H1 (cell line): Measurements from ENCODE around the gene MYO5A. TPM values are rescaled to one million over a fixed set of nuclear protein-coding genes. Genes with fewer than 3 reads are reported as not detected.
A peak's percentile ranks its signal among the peaks of the same experiment; 100 is the strongest.

Source experiments
- CTCF ChIA-PET: fragments of 300-600 bp; sonication (Branson Sonifier 250); formaldehyde crosslinking; loops from one replicate; lab custom pipeline; 2021; ENCODE audit not compliant: partially characterized antibody; lab: Charles Lee
- POLR2A ChIA-PET: fragments of 300-600 bp; sonication (Branson Sonifier 250); formaldehyde crosslinking; loops from one replicate; lab custom pipeline; 2021; ENCODE audit warnings: inconsistent platforms; ENCODE audit not compliant: partially characterized antibody; lab: Charles Lee
- DNase-seq, 2 experiments: peaks; one replicate each; pipeline versions ENCODE4 v3.0.0 to v3.0.0-alpha.2; 2010 to 2022; ENCODE audit warnings: low spot score in 2 of 2, low read depth in 1 of 2, mixed read lengths in 1 of 2
- FAIRE-seq: peaks from 2 replicates; lab custom pipeline; 2011; peaks lifted over from hg19 to GRCh38; lab: Jason Lieb, UNC
- H2AFZ ChIP-seq: 2 replicates; pipeline ENCODE4 v1.8.1; 2012; ENCODE audit warnings: low read length, inconsistent platforms
- H2AK5ac ChIP-seq: 2 replicates; pipeline ENCODE4 v1.6.1; 2013; ENCODE audit warnings: low read depth, low read length
- H2BK120ac ChIP-seq: replicated peaks from 2 replicates; pipeline ENCODE3; 2013; ENCODE audit warnings: low read depth, low read length, inconsistent platforms
- H2BK12ac ChIP-seq: 2 replicates; pipeline ENCODE4 v1.6.1; 2013; ENCODE audit warnings: low read depth, low read length
- H2BK15ac ChIP-seq: 2 replicates; pipeline ENCODE4 v1.6.1; 2013; ENCODE audit warnings: low read length
- H2BK20ac ChIP-seq: 2 replicates; pipeline ENCODE4 v1.6.1; 2013; ENCODE audit warnings: low read length
- H2BK5ac ChIP-seq: 2 replicates; pipeline ENCODE4 v1.6.1; 2013; ENCODE audit warnings: low read depth, low read length
- H3K14ac ChIP-seq: 2 replicates; pipeline ENCODE4 v1.6.1; 2013; ENCODE audit warnings: inconsistent platforms; ENCODE audit not compliant: insufficient read length
- H3K18ac ChIP-seq: 2 replicates; pipeline ENCODE4 v1.6.1; 2013; ENCODE audit warnings: low read length; ENCODE audit errors: extremely low read depth
- H3K23ac ChIP-seq: 2 replicates; pipeline ENCODE4 v1.6.1; 2013; ENCODE audit warnings: inconsistent platforms; ENCODE audit not compliant: insufficient read length
- H3K23me2 ChIP-seq: 2 replicates; pipeline ENCODE4 v1.6.1; 2013; ENCODE audit warnings: low read depth, low read length
- H3K27ac ChIP-seq: 2 replicates; pipeline ENCODE4 v1.6.1; 2011; ENCODE audit warnings: low read depth, low read length, inconsistent platforms
- H3K27me3 ChIP-seq, 4 experiments: replicated peaks in 1 of 4; 1 replicate in 1 of 4; 2 replicates in 3 of 4; pipeline versions ENCODE4 v1.6.1 to v1.8.1; 2011 to 2013; ENCODE audit warnings: low read length in 3 of 4, mild to moderate bottlenecking in 3 of 4, inconsistent platforms in 2 of 4, mixed read lengths in 2 of 4, moderate library complexity in 1 of 4; ENCODE audit not compliant: control insufficient read depth in 3 of 4, insufficient read depth in 3 of 4; ENCODE audit errors: extremely low read depth in 1 of 4
- H3K36me3 ChIP-seq, 4 experiments: 2 replicates each; pipeline versions ENCODE4 v1.6.1 to v1.8.1; 2011 to 2013; ENCODE audit warnings: mild to moderate bottlenecking in 4 of 4, low read length in 3 of 4, moderate library complexity in 2 of 4, control low read depth in 1 of 4, inconsistent platforms in 1 of 4; ENCODE audit not compliant: insufficient read depth in 4 of 4, control insufficient read depth in 2 of 4
- H3K4ac ChIP-seq: replicated peaks from 2 replicates; pipeline ENCODE3; 2013; ENCODE audit warnings: low read length, low read depth, mixed read lengths, inconsistent platforms; ENCODE audit not compliant: insufficient read length
- H3K4me1 ChIP-seq, 4 experiments: replicated peaks in 1 of 4; 1 replicate in 1 of 4; 2 replicates in 3 of 4; pipeline versions ENCODE4 v1.6.1 to v1.8.1; 2011 to 2013; ENCODE audit warnings: low read length in 3 of 4, inconsistent platforms in 2 of 4, mixed read lengths in 1 of 4; ENCODE audit not compliant: insufficient read depth in 4 of 4, control insufficient read depth in 3 of 4
- H3K4me2 ChIP-seq, 2 experiments: 2 replicates each; pipeline versions ENCODE4 v1.6.1 to v1.8.1; 2011 to 2013; ENCODE audit warnings: low read depth in 2 of 2, low read length in 2 of 2, control low read depth in 1 of 2, inconsistent platforms in 1 of 2, mild to moderate bottlenecking in 1 of 2; ENCODE audit not compliant: insufficient read depth in 1 of 2
- H3K4me3 ChIP-seq, 4 experiments: fragments of 200-600, 300-600 bp in 1 of 4; sonication (generic), shearing (Covaris generic), sonication (Bioruptor Twin) in 1 of 4; 2 replicates each; pipeline versions ENCODE4 v1.5.1 to v1.8.1; 2011 to 2016; ENCODE audit warnings: low read length in 4 of 4, low read depth in 3 of 4, control low read depth in 2 of 4, inconsistent platforms in 2 of 4, mild to moderate bottlenecking in 2 of 4, mixed read lengths in 1 of 4, moderate library complexity in 1 of 4; ENCODE audit not compliant: insufficient read depth in 2 of 4; ENCODE audit errors: extremely low read depth in 1 of 4
- H3K56ac ChIP-seq: replicated peaks from 2 replicates; pipeline ENCODE3; 2013; ENCODE audit warnings: low read depth, mild to moderate bottlenecking, mixed read lengths, low read length, inconsistent platforms; ENCODE audit not compliant: insufficient read length
- H3K79me1 ChIP-seq: 2 replicates; pipeline ENCODE4 v1.6.1; 2013; ENCODE audit warnings: low read depth, low read length, control low read depth
- H3K79me2 ChIP-seq, 2 experiments: 2 replicates each; pipeline versions ENCODE4 v1.6.1 to v1.8.1; 2012 to 2013; ENCODE audit warnings: low read length in 2 of 2, mild to moderate bottlenecking in 2 of 2, inconsistent platforms in 1 of 2; ENCODE audit not compliant: insufficient read depth in 2 of 2, control insufficient read depth in 1 of 2
- H3K9ac ChIP-seq, 4 experiments: replicated peaks in 1 of 4; 1 replicate in 1 of 4; 2 replicates in 3 of 4; pipeline versions ENCODE4 v1.6.1 to v1.8.1; 2011 to 2013; ENCODE audit warnings: low read depth in 3 of 4, low read length in 3 of 4, control low read depth in 2 of 4, mild to moderate bottlenecking in 2 of 4, moderate library complexity in 2 of 4, inconsistent platforms in 1 of 4; ENCODE audit errors: extremely low read depth in 1 of 4
- H3K9me3 ChIP-seq, 2 experiments: 2 replicates each; pipeline versions ENCODE4 v1.6.1 to v1.8.1; 2012 to 2013; ENCODE audit warnings: mild to moderate bottlenecking in 2 of 2, moderate library complexity in 2 of 2, control low read depth in 1 of 2, inconsistent platforms in 1 of 2, low read depth in 1 of 2, low read length in 1 of 2, mixed read lengths in 1 of 2; ENCODE audit not compliant: insufficient read depth in 2 of 2
- H4K20me1 ChIP-seq, 2 experiments: replicated peaks in 1 of 2; 2 replicates each; pipeline versions ENCODE3 to v1.8.1; 2011 to 2013; ENCODE audit warnings: inconsistent platforms in 2 of 2, low read length in 2 of 2, mild to moderate bottlenecking in 1 of 2; ENCODE audit not compliant: insufficient read depth in 2 of 2, control insufficient read depth in 1 of 2
- H4K5ac ChIP-seq: 2 replicates; pipeline ENCODE4 v1.6.1; 2013; ENCODE audit warnings: low read length, low read depth, mixed read lengths, inconsistent platforms; ENCODE audit not compliant: insufficient read length
- H4K8ac ChIP-seq: 2 replicates; pipeline ENCODE4 v1.8.0; 2013; ENCODE audit warnings: mild to moderate bottlenecking, moderate library complexity, low read length, inconsistent platforms; ENCODE audit not compliant: insufficient read depth; ENCODE audit errors: extremely low read depth
- H4K91ac ChIP-seq: replicated peaks from 2 replicates; pipeline ENCODE3; 2013; ENCODE audit warnings: low read length, mixed read lengths, inconsistent platforms; ENCODE audit not compliant: insufficient read length
- ASH2L ChIP-seq: fragments of 200-600, 300-600 bp; sonication (generic); IDR thresholded peaks from one replicate; pipeline ENCODE4 v1.7.1; 2017; ENCODE audit warnings: low read length
- ATF2 ChIP-seq: IDR thresholded peaks from 2 replicates; pipeline ENCODE4 v1.6.1; 2012; ENCODE audit warnings: low read length, inconsistent platforms
- CHD2 ChIP-seq: IDR thresholded peaks from 2 replicates; pipeline ENCODE4 v1.6.1; 2012; ENCODE audit warnings: low read length, improper control_type of control experiment
- EZH2 ChIP-seq: fragments of 200-600 bp; sonication (generic); IDR thresholded peaks from 2 replicates; pipeline ENCODE4 v1.7.1; 2012; ENCODE audit warnings: low read depth, mild to moderate bottlenecking, moderate library complexity, low read length, inconsistent platforms; ENCODE audit not compliant: severe bottlenecking
- PHF8 ChIP-seq: fragments of 200-600 bp; sonication (generic); conservative IDR thresholded peaks from 2 replicates; pipeline ENCODE4 v1.7.1; 2012; ENCODE audit warnings: low read depth, mild to moderate bottlenecking, inconsistent platforms, low read length, moderate library complexity
- POU5F1 ChIP-seq: IDR thresholded peaks from 2 replicates; pipeline ENCODE4 v1.6.1; 2011; ENCODE audit warnings: low read depth, mild to moderate bottlenecking, low read length, moderate library complexity
- RNF2 ChIP-seq: fragments of 200-900, 300-1000 bp; sonication (generic); IDR thresholded peaks from 2 replicates; pipeline ENCODE4 v1.7.1; 2016; ENCODE audit warnings: borderline replicate concordance, low read depth, mild to moderate bottlenecking, antibody characterized with exemption, low read length; ENCODE audit not compliant: poor library complexity, severe bottlenecking; ENCODE audit errors: missing control alignments
- SAP30 ChIP-seq: fragments of 300-600 bp; sonication (generic); IDR thresholded peaks from 2 replicates; pipeline ENCODE4 v1.7.1; 2012; ENCODE audit warnings: low read length, moderate library complexity, mild to moderate bottlenecking, inconsistent platforms; ENCODE audit not compliant: insufficient read depth, insufficient replicate concordance
- SUZ12 ChIP-seq: fragments of 200-600 bp; sonication (generic); IDR thresholded peaks from 2 replicates; pipeline ENCODE4 v1.6.1; 2012; ENCODE audit warnings: mild to moderate bottlenecking, inconsistent platforms, low read length, moderate library complexity, mixed read lengths
- WGBS, 2 experiments: shearing (Covaris generic) in 1 of 2; methylation state at CpG; one replicate each; pipeline versions ENCODE4 v1.1.6 to v1.1.7; 2013 to 2015; ENCODE audit warnings: low lambda C conversion rate in 2 of 2, mixed read lengths in 2 of 2, inconsistent platforms in 1 of 2, low coverage in 1 of 2, missing lambda C conversion rate in 1 of 2; ENCODE audit not compliant: insufficient replicate concordance in 2 of 2, insufficient coverage in 1 of 2, insufficient read length in 1 of 2; ENCODE audit errors: extremely low coverage in 1 of 2, missing lambda C conversion rate in 1 of 2; 5-methylcytosine and 5-hydroxymethylcytosine counted together
- polyA plus RNA-seq, 7 experiments: library from polyadenylated mRNA; depleted of rRNA in 3 of 7; stranded (reverse) in 5 of 7; unstranded in 2 of 7; fragments of >200 nt in 5 of 7; fragments of 200-250 nt in 2 of 7; gene quantifications; 1 replicate in 5 of 7; 2 replicates in 1 of 7; 4 replicates in 1 of 7; pipeline versions ENCODE4 v1.2.1 to v1.2.3, GENCODE V29; 2011 to 2013; ENCODE audit warnings: missing spikeins in 2 of 7, mixed read lengths in 2 of 7
- total RNA-seq: library from RNA; stranded (reverse); fragmentation: NEBNext Ultra II Directional; extraction: Animal tissue kit (Norgen Biotek cat#: 25700); gene quantifications from 2 replicates; pipeline ENCODE4 v1.2.1, GENCODE V29; 2021

MYO5A gene
- total and polyA plus RNA-seq, 2 of the 8 experiments (the other 6 are each of a cell fraction or from before 2014, with no cell fraction given): 11.4 to 24.7 TPM

GRCh38 chr15:52529940-52530339, 1.3 kb upstream of the MYO5A start:
- H2AFZ ChIP-seq: peak overlapping the region; percentile 84
- peaks cover 6 to 29% (median 20%) of the 10 kb centered on the region in 4 experiments for H3K27me3 ChIP-seq
- 0 out of 2 replicates have a peak overlapping the region, but pooled peaks have one; percentile 13 for H3K18ac ChIP-seq
- H3K9me3 ChIP-seq: no peaks in the 10 kb centered on the region
- no peak for DNase-seq
- H4K91ac ChIP-seq: no peak overlapping the region
- peaks cover 4 to 11% (median 6%) of the 10 kb centered on the region in 4 experiments; a peak in 6 of 7 replicates for H3K4me1 ChIP-seq
- peaks cover 7% of the 10 kb centered on the region; the same call in 1 of the 2 replicates for H3K23me2 ChIP-seq
- H3K56ac ChIP-seq: no peak overlapping the region
- TF ChIP-seq EZH2: peak; percentile 30
- TF ChIP-seq PHF8: no peak
- TF ChIP-seq SUZ12: peak; percentile 9; the same call in 1 of the 2 replicates
- no peak for TF ChIP-seq CHD2
- peak; percentile 2 for TF ChIP-seq RNF2
- no peak for TF ChIP-seq ATF2
- no peak for TF ChIP-seq POU5F1
- TF ChIP-seq SAP30: no peak
- no peak for TF ChIP-seq ASH2L
- H3K4me3 ChIP-seq: peak overlapping the region; percentile 57 to 78 (median 66); a peak in 7 of 8 replicates
- H3K27ac ChIP-seq: no peak overlapping the region
- H3K14ac ChIP-seq: no peak overlapping the region
- H4K5ac ChIP-seq: no peak overlapping the region
- H3K23ac ChIP-seq: no peak overlapping the region
- no peak overlapping the region for H2BK15ac ChIP-seq
- ChIA-PET CTCF (no interaction called here), POLR2A (interaction anchor here (1.1 kb wide), 1 partner anchor 15 kb away, joined by 3 read pairs; no protein-coding TSS in a partner anchor)
- FAIRE-seq: no peak
- H2BK5ac ChIP-seq: no peak overlapping the region
- no peak overlapping the region for H3K4ac ChIP-seq
- H3K79me2 ChIP-seq: peaks cover 0 to 23% of the 10 kb centered on the region in 2 experiments; a peak in 2 of 4 replicates
- H3K79me1 ChIP-seq: no peaks in the 10 kb centered on the region
- H2BK12ac ChIP-seq: 0 out of 2 replicates have a peak overlapping the region, but pooled peaks have one; percentile 72
- H3K4me2 ChIP-seq: peak overlapping the region; percentile 83 to 97
- H2AK5ac ChIP-seq: 0 out of 2 replicates have a peak overlapping the region, but pooled peaks have one; percentile 14
- peak overlapping the region in 1 of 4 experiments; percentile 6; a peak in 1 of 7 replicates for H3K9ac ChIP-seq
- no peak overlapping the region for H2BK20ac ChIP-seq
- no peak overlapping the region for H2BK120ac ChIP-seq
- no peaks in the 10 kb centered on the region for H3K36me3 ChIP-seq
- no peak overlapping the region for H4K8ac ChIP-seq
- H4K20me1 ChIP-seq: peaks cover 0 to 2% of the 10 kb centered on the region in 2 experiments
- WGBS, 2 experiments: 40% methylated on average over 11 of the region's 11 CpGs; no CpG with 5 or more reads in 1 of the 2 experiments
